ENCODE measurements around the gene SYNPO. TPM values are rescaled to one million over a fixed set of nuclear protein-coding genes. Genes with fewer than 3 reads are reported as not detected.

Gene SYNPO
- polyA plus RNA-seq, 12 donors, result 21.9 to 45.2 (median 34.1) TPM; not detected in 1

DNA sequence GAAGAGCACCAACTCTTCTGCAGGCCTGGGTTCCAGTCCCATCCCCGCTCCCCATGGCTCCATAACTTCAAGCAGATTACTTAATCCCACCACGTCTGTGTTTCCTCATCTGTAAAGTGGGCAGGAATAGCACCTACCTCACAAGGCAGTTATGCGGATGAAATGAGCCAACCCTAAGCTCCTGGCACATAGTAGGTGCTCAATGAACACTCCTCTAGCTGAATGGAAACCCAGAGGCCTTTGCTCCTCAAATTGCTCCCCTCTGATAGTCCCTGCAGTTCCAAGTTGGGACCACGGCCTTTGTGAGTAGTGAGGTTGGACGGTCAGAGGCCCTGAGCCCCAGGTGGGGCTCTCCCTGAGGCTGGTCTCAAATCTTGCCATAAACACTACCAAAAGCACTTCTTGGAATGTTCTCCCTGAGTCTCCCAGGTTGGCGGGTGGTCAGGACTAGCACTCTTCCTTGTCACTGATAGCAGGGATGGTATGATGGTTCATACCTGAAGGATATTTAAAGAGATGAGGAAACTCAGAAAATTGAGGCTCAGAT lies 35.5 kb upstream of the SYNPO start:
- DNase-seq, result no peak

DNA sequence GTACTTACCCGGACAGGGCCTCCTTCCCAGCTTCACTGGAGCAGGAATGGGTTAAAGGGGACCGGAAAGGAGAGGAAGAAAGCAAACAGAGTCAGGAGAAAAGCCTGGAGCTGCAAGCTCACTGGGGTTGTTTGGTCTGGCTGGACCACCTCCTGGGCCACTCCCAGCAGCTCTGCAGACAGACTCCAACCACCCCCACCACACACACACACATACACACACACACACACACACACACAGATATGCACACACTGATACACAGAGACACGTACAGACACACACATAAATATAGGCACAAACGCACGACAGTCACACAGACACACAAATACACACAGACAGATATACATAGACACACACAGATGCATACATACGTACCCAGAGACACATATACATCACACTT lies 34.9 kb upstream of the SYNPO start:
- DNase-seq, result no peak

DNA sequence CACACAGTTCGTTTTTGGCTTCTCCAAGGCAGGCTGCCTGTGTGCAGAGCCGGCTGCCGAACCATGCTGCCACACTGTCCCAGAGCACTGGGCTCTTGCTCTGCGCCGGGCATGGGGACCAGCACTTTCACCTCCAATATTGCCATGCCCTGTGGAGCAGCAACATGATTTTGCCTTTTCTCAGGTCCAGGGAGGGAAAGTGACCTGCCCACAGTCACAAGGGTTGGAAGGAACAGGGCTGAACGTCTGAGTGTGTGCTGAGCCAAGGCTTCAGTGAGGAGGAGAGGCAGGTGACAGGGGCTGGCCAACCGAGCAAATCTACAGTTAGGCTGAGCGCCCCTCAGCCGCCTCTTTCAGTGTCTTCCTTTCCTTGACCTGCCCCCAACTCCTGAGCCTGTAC lies 34.0 kb upstream of the SYNPO start:
- no peak for DNase-seq

DNA sequence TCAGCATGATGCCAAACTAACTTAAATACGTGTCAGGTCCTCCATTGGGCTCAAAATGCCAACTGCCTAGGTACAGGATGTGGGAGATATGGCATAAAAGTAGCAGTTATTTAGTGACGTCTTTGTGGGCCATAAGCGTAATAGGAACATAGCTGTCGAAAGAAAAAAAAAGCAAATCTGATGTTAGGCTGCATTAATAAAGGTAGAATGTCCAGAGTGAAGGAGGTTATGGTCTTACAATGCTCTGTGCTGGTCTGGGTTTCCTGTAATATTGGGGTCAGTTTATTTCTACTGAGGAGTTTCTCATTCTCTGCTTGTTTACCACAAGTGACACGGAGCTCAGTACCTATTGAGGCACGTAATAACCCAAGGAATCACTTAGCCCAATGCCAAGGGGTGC lies 33.4 kb upstream of the SYNPO start:
- no peak for DNase-seq

DNA sequence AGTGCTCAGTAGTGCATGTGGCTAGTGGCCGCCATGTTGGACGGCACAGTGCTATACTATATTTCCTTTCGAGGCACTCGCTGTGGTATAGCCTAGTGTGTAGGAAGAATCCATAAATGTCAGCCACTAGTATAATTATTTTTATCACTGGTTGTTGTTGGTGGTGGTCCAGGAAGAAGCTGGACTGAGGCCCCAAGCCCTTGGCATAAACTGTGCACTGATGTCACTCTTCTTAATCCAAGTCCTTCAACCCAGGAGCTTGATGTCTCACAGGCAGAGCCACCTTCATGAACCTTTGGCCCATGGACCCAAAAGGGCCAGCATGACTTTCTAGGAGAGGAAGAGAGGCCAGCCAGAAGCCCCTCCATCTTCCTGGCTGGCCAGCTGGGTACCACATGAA lies 32.5 kb upstream of the SYNPO start:
- DNase-seq, result no peak

DNA sequence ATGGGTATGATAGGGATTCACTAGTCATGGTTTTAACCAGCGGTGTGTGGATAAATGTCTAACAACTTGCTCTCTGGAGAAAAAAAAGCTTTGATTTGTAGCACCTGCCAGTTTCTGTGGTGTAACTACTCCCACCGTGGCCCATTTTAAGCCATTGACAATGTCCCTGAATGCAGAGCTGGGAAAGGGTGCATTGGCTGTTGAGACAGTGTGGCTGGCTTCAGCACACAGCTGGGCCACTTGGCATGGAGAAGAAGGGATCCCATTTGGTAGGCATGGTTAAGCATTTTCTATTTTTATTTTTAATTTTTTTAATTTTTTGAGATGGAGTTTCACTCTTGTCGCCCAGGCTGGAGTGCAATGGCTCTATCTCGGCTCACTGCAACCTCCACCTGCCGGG lies 31.5 kb upstream of the SYNPO start:
- DNase-seq, result no peak

DNA sequence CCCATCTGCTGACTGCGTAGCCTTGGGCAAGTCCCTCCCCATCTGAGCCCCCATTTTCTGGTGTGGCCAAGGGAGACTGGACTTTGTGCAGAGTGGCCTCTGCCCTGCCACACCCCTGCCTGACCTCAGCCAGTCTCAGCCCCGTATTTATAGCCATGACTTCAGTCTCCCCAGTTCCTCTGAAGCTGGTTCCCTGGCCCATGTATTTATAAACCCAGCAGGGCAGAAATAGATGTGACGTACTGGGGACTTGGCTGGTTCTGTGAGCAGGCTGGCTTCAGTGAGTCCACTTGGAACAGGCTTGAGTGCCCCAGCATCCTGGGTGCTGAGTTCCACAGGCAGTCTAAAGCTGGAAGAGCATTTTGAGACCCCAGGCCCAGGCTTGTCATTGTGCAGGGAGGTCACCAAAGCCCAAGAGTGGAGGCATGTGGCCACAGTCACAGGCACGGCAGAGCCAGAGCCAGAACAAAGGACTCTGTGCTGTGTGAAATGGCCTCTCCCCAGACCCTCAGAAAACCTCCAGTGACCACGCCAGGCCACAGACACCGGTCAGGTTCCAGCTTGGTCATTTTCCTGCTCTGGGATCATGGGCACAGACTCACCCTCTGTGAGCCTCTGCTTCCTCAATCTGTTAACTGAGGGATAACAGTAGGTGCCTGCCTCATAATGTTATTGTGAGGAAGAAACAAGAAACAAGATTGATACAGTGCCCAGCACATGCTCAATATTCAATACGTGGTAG lies 30.4 kb upstream of the SYNPO start:
- no peak for DNase-seq

DNA sequence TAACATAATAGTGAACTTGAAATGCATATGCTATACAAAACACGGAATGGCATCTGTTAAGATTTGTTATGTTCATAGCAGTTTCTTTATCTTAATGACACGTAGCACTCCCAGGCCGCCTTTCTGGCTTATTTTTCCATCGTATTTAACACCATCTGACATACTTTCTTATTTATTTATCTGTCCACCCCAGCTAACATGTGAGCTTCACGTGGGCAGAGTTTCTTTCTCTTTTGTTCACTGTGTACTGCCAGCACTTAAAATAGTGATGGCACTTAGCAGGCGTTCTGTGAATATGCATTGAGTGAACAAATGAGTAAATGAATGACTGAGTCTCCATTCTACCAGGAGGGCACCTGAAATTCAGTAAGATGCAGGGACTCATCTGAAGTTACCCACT lies 29.4 kb upstream of the SYNPO start:
- no peak for DNase-seq

DNA sequence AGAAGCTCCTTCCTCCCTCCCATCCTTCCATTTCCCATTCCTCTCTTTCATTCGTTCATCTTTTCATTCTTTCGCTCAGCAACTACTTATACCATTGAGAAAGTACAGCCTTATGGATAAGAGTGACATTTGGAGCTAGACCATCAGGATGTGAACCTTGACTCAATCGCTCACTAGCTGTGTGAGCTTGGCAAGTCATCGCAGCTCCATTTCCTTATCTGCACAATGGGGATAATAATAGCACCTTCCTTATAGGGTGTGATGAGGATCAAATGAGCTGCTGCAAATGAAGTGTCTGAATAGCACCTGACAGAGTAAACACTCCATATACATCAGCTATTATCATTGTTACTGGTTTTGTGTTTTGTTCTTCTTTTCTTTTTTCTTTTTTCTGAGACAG lies 28.1 kb upstream of the SYNPO start:
- DNase-seq, result no peak

DNA sequence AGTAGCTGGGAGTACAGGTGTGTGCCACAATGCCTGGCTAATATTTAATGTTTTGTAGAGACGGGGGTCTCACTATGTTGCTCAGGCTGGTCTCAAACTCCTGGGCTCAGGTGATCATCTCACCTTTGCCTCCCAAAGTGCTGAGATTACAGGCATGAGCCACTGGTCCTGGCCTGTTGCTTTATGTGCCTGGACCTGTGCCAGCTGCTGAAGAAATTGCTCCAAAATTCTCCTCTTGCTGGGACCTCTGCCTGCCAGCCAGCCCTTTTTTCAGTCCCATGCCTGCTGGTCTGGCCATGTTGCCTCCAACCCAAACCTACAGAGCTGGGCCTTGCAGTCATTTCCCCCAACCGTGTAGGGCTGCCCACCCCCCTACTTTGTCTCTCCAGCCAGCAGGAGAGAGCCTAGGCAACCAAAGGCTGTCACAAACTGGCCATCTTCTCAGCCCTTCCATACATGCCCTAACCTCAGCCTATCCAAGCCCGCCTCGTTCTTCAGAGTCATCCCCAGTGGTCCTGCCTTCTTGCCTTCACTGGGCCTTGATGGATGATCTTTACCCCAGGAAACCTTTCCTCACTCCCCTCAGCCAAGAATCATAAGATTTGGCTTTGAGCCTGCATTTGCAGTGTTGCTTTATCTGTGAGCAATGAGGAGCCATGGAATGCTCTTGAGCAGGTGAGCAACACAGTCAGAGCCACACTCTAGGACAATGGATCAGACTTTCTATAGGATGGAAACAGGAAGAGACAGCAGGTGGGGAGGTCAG lies 27.4 kb upstream of the SYNPO start:
- DNase-seq, result no peak

DNA sequence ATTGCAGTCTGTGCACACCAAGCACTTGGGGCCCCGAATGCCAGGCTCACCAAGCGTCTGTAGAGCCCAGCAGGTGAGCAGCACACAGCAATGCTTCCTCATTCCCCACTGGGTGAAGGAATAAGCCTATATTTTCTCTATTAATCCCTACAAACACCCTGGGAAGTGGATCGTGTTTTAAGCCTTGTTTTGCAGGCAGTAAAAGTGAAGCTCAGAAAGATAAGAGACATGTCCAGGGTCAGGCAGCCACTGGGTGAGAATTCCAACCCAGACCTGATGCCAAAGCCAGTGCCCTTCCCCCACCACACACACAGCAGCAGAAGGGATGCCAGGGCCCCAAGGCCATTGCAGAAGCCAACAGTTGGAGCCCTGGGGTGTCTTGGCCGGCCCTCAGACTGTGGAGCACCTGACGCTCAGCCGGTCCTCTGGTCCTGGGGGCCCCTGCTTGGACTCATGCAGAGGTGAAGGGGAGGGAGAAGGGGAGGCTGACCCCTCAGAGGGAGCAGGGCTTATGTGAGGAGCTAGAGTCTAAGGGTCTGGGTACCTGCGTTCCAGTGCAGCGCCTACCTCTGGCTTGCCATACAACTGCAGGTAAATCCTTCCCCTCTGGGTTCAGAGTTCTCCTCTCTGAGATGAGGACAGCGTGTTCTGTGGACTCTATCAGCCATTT lies 26.3 kb upstream of the SYNPO start:
- no peak for DNase-seq

DNA sequence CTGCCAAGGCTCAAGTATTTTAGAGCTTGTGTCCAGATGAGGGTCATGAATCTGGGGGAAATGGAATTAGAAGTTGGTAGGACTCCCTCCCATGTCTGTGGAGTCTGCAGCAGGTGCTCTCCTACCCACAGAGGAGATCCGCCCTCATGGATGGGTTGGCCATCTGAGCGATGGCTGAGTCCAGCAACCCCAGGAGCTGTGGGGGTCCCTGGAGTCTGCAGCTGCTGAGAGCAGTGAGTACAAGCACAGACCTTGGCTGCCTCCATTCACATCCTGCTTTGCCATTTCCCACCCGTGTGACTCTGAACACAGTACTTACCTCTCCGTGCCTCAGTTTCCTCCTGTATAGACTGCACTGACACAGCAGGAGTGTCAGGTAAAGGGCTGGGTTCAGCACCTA lies 25.8 kb upstream of the SYNPO start:
- DNase-seq, result no peak

DNA sequence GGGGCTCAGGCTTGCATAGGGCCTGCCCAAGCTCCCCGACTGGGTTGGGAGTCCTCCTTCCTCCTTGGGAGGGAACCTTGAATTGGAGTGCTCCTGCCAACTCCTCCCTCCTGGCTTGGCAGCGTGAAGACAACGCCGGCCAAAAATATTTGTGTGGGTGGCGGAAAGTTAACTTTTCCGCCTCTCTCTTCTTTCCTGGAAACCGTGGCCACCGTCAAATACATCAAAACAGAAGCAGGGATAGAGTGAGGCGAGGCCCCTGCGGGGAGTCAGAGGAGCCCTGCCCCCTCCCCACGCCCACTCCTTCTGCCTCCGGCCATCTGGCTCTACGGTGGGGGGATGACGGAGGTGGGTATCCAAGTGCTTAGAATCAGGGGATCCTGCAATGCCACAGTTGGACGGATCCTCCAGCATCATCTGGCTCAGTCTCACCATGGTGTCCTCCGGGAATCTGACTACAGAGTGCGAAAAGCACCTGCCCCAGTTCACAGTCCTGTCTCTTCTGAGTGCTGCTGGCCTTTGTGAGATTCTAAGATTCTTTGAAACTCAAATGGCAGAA lies 25.2 kb upstream of the SYNPO start:
- DNase-seq, result peak; percentile 80

DNA sequence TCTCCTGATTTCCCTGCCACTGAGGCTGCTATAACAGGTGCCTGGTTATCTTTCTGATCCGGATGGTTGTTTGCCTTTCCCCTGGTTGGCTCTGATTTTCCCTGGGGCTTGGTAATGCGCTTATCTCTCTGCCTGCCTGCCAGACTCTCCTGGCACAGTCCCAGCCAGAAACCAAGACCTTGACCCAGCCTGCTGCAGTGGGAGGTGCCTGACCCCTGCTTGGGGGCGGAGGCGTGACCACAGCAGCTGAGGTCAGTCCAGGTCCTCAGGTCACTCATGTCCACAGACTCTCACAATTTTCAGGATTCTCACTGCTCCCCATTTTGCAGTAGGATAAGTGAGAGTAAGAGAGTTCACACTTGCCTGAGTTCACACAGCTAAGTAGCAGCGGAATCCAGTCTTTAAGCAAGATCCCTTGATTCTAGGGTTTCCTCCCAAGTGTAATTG lies 24.4 kb upstream of the SYNPO start:
- no peak for DNase-seq

DNA sequence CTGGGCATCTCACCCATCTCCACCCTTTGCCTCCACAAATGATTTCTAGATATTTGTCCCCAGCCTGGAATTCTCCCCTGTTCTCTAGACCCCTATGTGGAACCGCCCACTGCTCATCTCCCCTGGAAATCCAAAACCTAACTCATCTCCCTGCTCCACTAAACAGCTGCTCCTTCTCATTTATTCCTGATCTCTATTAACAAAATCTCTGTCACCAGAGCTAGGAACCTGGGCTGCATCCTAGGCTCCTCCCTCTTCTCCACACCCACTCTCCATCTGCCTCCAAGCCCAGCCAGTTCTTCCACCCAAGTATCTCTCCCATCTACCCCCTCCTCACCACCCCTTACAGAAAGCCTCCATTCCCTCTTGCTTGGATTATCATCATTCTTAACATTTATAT lies 24.0 kb upstream of the SYNPO start:
- no peak for DNase-seq

DNA sequence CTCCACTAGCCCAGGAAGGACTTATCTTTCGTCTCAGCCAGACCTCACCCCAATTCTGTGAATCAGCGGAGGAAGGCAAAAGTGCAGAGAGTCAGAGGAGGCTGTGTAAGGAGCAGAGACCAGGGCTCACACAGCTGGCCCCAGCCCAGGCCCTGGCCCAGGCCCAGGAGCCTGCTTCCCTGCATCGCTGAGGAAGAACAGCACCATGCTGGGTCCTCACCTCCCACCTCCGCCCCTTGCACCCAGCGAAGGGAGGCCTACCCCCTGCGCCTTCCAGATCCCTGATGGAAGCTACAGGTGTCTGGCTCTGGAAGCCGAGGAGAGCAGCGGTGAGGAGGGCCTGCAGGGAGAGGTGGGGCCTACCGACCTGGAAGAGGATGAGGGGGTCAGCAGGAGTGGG lies 22.3 kb upstream of the SYNPO start:
- DNase-seq, result no peak

DNA sequence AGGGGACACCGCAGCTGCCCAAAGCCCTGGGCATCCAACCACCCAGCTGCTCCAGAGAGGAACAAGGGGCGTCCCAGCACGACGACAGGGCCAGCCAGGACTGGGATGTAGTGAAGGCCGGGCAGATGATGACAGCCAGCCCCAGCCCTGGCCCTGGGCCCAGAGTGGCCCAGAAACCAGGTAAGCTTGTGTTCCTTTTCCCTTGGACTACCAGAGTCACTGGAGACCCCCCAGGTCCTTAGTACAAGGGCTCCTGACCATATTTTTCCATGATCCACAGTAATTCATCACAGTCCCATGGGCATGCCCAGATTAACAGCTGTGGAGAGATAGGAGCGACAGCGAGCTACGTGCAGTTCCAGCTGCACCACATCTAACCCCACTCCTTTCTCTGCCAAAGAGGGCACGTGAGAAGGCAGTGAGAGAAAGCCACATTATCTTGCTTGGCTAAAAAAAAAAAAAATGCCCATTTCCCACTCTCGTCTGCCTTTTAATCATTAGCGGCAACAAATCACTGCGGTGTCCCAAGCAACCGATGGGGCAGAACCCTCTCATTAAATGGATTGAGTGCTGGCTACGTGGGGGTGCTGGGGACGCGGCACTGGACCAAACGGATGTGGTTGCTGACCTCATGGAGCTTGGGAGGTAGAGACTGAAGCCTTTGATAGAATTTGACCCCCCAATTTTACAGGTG lies 21.7 kb upstream of the SYNPO start:
- DNase-seq, result no peak

DNA sequence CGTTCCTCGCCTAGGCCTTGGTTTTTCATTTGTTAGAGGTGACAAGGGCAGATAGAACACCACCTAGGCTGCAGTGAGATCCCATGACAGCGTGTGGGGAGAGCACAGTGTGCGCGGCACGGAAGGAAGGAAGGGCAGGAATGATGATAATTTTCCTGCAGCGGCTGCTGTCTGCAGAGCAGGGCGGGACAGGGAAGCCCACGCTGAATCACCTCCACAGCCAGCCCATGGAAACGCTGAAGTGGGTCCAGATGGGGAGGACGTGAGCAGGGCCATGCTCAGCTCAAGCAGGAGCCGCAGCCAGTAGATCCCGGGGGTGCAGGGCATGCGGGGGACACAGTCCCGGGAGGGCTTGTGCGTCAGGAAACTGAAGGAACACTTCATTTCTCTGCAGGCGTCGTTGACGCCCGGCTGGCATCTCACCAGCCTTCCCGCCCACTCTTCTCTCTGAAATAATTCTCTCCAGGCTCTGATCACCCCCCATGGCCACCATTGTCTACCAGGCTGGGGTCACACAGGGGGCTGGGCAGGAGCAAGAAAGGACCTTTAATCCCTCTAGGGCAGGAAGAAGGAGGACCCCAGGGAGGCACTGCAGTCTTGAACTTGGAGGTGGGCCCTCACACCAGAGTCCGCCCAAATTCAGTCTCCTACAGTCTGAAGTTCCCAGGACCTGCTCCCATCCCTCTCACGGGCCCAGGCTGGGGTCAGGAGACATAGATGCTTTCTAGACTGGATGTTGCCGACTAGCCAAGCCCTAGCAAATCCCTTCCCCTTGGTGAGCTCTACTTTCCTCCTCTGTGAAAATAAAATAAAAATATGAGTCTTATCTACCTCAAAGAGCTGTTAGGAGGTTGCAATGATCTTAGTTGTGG lies 20.9 kb upstream of the SYNPO start:
- no peak for DNase-seq

DNA sequence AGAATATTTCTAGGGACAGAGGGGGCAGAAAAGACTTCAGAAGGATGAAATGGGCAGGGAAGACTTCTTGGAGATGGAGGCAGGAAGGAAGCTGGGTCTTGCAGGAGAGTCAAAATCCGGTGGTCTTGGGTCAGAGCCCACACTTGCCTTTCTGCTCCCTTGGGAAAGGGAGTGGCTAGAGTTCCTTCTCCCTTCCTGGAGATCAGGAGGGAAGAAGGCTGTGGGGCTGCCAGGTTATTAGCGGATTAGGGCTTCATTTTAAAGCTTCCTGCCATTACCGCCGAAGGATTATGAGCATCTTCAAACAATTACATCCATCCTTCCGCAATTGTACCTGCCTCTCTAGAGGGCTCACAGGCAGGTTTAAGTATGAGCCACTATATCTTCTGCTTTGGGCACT lies 19.2 kb upstream of the SYNPO start:
- no peak for DNase-seq

DNA sequence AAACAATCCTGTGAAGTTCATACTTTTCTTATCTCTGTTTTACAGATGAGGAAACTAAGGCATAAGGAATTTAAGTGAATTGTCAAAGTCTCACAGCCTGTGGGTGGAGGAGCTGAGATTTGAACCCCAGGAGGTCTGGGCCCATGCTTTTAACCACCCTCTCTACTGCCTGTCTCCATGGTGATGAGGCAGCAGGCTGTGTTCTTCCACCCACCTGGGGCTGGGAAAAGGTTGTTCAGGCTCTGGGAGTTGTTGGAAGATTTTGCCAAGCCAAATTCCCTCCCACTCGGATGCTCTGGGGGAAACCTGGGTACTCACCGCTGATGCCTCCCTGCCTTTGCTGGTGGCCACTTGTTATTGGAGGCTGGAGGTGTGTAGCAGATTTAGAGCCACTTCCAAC lies 18.3 kb upstream of the SYNPO start:
- DNase-seq, result no peak

Data from muscle of arm (tissue), 12 donors.